Measurements from ENCODE around the gene HGD.

DNA sequence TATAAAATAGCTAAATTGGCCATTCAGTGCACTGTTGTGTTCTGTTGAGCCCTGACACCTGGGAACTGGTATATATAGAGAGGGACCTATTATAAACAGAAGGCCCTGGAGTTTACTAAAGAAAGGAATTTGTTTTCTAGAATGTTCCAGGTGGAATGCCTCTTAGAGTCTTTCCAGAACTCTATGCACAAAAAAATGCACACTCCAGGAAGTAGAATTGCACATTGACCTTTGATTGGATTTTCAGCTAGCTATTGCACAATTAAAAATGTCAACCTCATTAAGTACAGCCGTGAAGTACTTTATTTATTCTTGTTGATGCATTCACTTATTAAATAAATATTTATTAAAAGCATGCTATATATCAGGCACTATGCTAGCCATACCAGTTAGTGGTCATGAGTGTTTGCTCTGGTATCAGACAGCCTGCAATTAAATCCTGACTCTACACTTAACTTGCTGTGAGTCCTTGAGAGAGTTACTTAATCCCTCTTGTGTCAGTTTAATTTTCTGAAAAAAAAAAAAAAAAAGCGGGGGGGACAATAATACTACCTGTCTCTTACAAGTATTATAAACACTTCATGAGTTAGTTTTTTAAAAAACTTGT, 45.1 kb downstream of the HGD start:
- TF ChIP-seq, protein P1, sequence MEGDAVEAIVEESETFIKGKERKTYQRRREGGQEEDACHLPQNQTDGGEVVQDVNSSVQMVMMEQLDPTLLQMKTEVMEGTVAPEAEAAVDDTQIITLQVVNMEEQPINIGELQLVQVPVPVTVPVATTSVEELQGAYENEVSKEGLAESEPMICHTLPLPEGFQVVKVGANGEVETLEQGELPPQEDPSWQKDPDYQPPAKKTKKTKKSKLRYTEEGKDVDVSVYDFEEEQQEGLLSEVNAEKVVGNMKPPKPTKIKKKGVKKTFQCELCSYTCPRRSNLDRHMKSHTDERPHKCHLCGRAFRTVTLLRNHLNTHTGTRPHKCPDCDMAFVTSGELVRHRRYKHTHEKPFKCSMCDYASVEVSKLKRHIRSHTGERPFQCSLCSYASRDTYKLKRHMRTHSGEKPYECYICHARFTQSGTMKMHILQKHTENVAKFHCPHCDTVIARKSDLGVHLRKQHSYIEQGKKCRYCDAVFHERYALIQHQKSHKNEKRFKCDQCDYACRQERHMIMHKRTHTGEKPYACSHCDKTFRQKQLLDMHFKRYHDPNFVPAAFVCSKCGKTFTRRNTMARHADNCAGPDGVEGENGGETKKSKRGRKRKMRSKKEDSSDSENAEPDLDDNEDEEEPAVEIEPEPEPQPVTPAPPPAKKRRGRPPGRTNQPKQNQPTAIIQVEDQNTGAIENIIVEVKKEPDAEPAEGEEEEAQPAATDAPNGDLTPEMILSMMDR (conservative IDR thresholded peaks at IDR 0.05 in 1 of 2, IDR thresholded peaks at IDR 0.05 in 1 of 2; ENCODE audit: low read depth in 1 of 2, low read length in 2 of 2) = no peak
- TF ChIP-seq EZH2 (IDR thresholded peaks at IDR 0.05; ENCODE audit: low read length, missing control alignments) = no peak

Data from fibroblast of lung (primary cell).